GM21737 (cell line): ENCODE results near the gene ARHGDIA.
A peak's percentile ranks its signal among the peaks of the same experiment; 100 is the strongest.

ENCODE experiments used
- ATAC-seq: cut with Tn5 transposase; IDR thresholded peaks from one replicate; pipeline ENCODE4 v1.9.1; 2021; ENCODE audit warnings: mild to moderate bottlenecking, moderate library complexity; ENCODE audit not compliant: unreplicated experiment

The ARHGDIA gene

GRCh38 chr17:81888988-81889595 lies 18.0 kb upstream of the ARHGDIA start:
- ATAC-seq, result no peak

- ATAC-seq, result no peak
Observed at GRCh38 chr17:81888105-81888987, 17.2 kb upstream of the ARHGDIA start.

- ATAC-seq, result no peak
Observed at GRCh38 chr17:81885869-81886548, 14.9 kb upstream of the ARHGDIA start.

GRCh38 chr17:81885454-81885853 lies 14.3 kb upstream of the ARHGDIA start:
- no peak for ATAC-seq

- ATAC-seq, result no peak
Observed at GRCh38 chr17:81884968-81885367, 13.8 kb upstream of the ARHGDIA start.

- no peak for ATAC-seq
Observed at GRCh38 chr17:81884520-81884919, 13.4 kb upstream of the ARHGDIA start.

GRCh38 chr17:81879121-81879520 lies 8.0 kb upstream of the ARHGDIA start:
- ATAC-seq, result no peak

- ATAC-seq, result no peak
Observed at GRCh38 chr17:81878294-81878693, 7.2 kb upstream of the ARHGDIA start.

- no peak for ATAC-seq
Observed at GRCh38 chr17:81877569-81877968, 6.4 kb upstream of the ARHGDIA start.

GRCh38 chr17:81871387-81872230 lies 472 bp upstream of the ARHGDIA start:
- ATAC-seq, result peak; percentile 48

GRCh38 chr17:81870131-81870980 lies 781 bp downstream of the ARHGDIA start:
- ATAC-seq, result peak; percentile 4

- ATAC-seq, result no peak
Observed at GRCh38 chr17:81869221-81870130, 1.7 kb downstream of the ARHGDIA start.

- no peak for ATAC-seq
Observed at GRCh38 chr17:81868674-81869220, 2.4 kb downstream of the ARHGDIA start.

GRCh38 chr17:81867991-81868673 lies 3.0 kb downstream of the ARHGDIA start:
- no peak for ATAC-seq

GRCh38 chr17:81867170-81867990 lies 3.8 kb downstream of the ARHGDIA start:
- no peak for ATAC-seq

GRCh38 chr17:81866440-81867169 lies 4.5 kb downstream of the ARHGDIA start:
- ATAC-seq, result no peak
